GM21367 (cell line): ENCODE results near the gene CSGALNACT2.

ENCODE experiments used
- ATAC-seq: cut with Tn5 transposase; IDR thresholded peaks from one replicate; pipeline ENCODE4 v1.9.1; 2021; ENCODE audit not compliant: unreplicated experiment

Gene CSGALNACT2

GRCh38 chr10:43225004-43225786 is 87.0 kb downstream of the CSGALNACT2 start:
- no peak for ATAC-seq

DNA sequence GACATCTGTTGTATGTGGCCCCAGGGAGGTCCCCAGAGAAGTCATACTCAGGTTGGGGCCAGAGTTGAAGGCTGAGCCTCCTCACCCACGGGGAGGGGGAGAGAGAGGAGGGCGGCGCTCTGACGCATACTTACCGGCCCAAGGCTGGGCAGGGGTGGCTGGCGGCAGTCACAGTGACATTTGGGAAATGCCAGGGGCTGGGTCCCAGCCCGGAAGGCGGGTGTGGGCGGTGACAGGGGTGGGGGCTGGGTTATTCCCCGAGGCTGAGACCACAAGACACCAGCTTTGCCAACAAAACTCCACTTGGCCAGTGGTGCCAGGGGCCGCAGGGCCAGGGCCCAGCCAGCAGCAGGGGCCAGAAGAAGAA is 87.5 kb downstream of the CSGALNACT2 start:
- ATAC-seq: no peak

DNA sequence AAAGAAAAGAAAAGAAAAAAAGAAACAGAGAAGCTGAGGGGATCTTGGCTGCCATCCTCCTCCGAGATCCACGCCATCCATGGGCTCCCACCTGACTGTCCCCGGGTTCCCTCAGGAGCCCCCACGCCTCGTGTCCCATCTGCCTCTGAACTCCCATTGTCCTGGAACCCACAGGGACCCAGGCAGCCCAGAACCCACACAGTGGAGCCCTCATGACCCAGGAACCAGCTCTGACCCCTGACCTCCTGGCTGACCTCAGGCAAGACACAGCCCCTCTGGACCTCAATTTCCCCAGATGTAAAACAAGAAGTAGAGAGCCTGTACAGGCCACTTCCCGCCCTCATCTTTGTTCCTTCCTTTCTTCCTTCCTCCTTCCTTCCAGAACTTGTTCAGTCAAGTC is 88.2 kb downstream of the CSGALNACT2 start:
- ATAC-seq: no peak

GRCh38 chr10:43226851-43227845 is 88.9 kb downstream of the CSGALNACT2 start:
- no peak for ATAC-seq

GRCh38 chr10:43227911-43228782 is 89.9 kb downstream of the CSGALNACT2 start:
- no peak for ATAC-seq

- no peak for ATAC-seq
Observed at GRCh38 chr10:43228783-43229207, 90.5 kb downstream of the CSGALNACT2 start.

DNA sequence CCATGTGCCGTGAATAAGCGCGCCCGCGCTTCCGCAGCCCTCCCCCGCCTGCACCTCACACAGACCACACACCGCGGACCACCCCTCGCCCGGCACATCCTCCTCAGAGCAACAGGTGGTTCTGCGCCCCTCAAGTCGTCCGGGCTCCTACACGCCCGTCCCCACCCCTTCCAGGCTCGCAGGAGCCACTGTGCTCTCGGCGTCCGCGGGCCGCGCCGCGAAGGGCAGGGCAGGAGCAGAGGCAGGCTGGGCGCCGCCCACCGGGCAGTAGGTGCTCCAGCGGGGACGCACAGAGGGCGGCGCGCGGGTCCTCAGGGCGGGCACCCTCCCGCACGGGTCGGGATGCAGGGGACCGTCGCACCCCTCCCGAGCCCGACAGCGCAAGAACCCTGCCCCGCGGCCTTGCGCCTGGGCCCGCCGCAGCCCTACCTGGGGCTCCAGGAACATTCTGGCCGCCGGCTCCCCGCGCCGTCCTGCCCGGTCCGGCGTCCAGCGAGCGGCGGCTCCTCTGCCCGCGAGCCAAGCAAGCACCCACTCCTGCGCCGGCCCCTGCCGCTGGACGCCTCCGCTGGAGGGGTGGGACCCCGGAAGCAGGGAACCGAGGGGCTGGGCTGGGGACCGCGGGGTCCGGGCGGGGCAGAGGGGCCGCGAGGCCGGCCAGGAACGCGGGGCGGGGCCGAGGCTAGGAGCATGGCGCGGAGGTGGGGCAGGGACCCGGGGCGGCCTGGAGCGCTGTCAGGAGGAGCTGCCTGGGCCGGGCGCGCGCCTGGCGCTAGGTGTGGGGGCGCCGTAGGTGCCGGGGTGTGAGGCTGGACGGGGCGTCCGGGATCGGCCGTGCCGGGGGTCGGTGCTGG is 91.2 kb downstream of the CSGALNACT2 start:
- no peak for ATAC-seq

DNA sequence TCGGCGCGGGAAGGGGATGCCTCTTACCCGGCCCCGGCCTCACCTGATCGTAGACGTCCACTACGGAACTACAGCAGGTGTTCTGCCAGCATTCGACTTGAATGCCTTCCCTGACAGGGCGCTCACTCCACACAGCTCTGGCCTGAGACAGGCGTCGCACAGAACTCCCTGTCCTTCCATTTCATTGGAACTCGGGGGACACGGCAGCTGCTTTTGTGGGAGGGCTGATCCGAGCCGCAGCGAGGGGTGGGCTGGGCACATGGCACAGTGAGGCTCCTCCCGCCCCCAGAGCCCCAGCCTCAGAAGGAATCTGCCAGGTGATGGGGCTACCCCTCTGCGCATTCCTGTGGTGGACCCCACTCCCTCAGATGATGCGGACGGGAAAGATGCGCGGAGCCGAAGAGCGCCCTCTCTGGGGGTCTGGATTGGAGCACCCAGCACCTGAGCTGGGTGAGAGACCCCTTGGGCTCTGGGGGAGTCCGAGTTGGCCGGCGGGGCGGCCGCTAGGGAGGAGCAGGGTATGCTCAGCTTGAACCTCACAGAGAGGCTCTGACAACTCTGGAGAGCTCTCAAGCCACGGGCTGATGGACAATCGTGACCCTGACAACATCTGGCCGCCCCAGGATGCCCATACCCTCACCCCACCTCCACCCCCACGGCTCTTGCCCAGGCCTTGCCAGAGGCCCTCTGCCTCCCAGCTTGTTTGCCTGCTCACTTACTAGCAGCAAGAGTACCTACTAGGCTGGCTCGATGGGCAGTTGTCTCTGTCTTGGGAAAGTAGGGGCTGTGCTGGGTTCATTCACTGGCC is 92.1 kb downstream of the CSGALNACT2 start:
- no peak for ATAC-seq

GRCh38 chr10:43230909-43231522 is 92.8 kb downstream of the CSGALNACT2 start:
- no peak for ATAC-seq

DNA sequence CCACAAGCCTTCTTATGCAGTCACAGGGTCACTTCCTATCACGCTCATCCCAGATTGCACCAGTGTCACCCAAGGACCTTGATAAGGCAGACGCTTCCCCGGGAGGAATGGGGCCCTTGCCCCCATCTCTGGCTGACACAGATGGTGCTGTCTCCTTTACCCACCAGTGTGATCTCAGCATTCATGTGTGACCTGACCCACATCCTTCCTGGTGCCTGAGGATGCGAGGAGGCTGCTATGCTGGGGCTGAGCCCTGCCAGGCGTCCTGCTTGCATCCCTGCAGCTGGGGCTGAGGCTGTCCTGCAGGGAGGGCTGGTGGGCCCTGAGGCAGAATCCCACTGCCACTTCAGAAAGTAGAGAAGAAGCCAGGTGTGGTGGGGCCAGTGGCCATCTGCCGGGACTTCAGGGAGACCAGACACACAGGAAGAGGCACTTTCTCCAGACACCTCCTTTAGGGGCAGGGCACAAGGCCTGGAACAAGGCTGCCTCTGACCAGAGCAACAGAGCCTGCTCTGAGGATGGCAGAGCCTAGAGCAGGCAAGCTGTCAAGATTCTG is 93.4 kb downstream of the CSGALNACT2 start:
- no peak for ATAC-seq

DNA sequence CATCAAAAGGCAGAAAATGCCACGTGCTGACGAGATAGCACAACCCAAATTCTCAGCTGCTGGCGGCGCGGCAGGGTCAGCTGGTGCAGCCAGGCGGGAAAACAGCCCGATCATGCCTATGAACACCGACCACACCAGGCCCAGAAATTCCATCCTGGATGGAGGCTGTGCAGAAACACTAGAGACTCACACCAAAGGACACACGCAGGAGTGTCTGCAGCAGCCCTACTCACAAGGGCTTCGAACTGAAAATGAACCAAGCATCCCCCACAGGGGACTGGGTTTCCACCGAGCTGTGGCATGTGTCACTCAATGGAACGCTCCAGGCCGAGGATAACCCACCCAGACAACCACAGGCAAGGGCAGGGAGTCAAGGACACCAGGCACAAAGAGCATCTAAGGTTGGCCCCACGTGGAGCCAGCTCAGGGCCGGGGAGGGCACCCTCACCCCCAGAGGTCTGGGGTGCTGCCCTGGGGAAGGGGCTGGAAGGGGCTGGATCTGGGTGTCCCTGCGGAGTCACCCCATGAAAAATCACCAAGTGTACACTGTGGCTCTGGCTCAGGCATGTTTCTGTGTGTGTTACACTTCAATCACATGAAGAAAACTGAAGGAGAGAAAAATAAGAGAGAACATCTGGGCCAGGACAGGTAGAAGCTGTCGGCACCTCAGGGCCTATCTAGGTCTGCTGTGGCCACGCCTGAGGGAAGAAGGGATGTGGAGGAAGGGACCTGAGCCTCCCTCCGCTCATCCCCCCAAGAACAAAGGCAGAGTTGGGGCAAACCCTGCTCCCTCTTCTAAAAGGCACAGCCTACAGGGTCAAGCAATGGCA is 95.6 kb downstream of the CSGALNACT2 start:
- no peak for ATAC-seq

DNA sequence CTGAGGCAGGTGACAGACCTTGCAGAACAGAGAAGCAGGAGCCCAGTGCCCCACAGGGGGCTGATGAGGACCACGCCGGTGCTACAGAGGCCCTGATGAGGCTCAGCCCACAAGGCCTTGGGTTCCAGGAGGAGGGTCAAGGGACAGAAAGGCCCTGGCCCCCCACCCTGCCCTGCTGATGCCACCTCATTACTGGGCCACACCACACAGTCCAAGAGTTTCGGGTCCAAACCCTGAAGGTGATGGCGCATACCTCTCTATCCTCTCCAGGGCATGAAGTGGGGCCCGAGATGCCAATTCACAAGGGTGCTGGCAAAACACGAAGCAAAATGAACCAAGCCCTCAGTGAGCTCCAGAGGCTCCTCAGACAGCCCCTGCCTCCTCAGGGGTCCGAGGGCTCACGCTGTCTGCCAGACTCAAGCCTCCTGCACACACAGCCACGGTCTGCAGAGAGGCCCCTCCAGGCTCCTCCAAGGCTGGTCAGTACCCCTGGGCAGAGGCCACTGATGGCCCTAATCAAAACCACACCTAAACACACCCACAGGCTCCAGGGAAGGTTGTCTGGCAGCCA is 96.3 kb downstream of the CSGALNACT2 start:
- no peak for ATAC-seq
